DND-41 (cell line): Measurements from ENCODE around the gene WDR62.

Source experiments
- ATAC-seq: fragments of 200-7000 bp; cut with Tn5 transposase; 3 replicates; pipeline ENCODE4 v1.9.1; 2021; ENCODE audit warnings: low read depth; ENCODE audit not compliant: insufficient read depth
- DNase-seq: peaks from one replicate; pipeline ENCODE4 v3.0.0-alpha.2; 2020
- H2AFZ ChIP-seq: 2 replicates; pipeline ENCODE4 v1.6.0; 2012; ENCODE audit warnings: low read depth, low read length
- H3K27ac ChIP-seq: 2 replicates; pipeline ENCODE4 v1.5.1; 2012; ENCODE audit warnings: low read length, inconsistent platforms
- H3K27me3 ChIP-seq: fragments of 200-600 bp; sonication (generic); 2 replicates; pipeline ENCODE4 v1.6.0; 2012; ENCODE audit warnings: low read length, mild to moderate bottlenecking, inconsistent platforms; ENCODE audit not compliant: insufficient read depth, poor library complexity
- H3K36me3 ChIP-seq: 2 replicates; pipeline ENCODE4 v1.5.1; 2012; ENCODE audit warnings: low read length, inconsistent platforms; ENCODE audit not compliant: insufficient read depth
- H3K4me1 ChIP-seq: 2 replicates; pipeline ENCODE4 v1.5.1; 2012; ENCODE audit warnings: mild to moderate bottlenecking, low read length; ENCODE audit not compliant: insufficient read depth
- H3K4me2 ChIP-seq: 2 replicates; pipeline ENCODE4 v1.6.0; 2012; ENCODE audit warnings: mild to moderate bottlenecking, moderate library complexity, low read length, inconsistent platforms; ENCODE audit not compliant: insufficient read depth
- H3K4me3 ChIP-seq, 2 experiments: fragments of 200-600 bp in 1 of 2; shearing (Covaris generic) in 1 of 2; 2 replicates each; pipeline ENCODE4 v1.5.1; 2012 to 2016; ENCODE audit warnings: inconsistent platforms in 2 of 2, low read length in 2 of 2, mild to moderate bottlenecking in 2 of 2, low read depth in 1 of 2, moderate library complexity in 1 of 2
- H3K79me2 ChIP-seq: 2 replicates; pipeline ENCODE4 v1.6.0; 2012; ENCODE audit warnings: low read length, inconsistent platforms; ENCODE audit not compliant: insufficient read depth
- H3K9ac ChIP-seq: 2 replicates; pipeline ENCODE4 v1.6.0; 2012; ENCODE audit warnings: low read depth, mild to moderate bottlenecking, inconsistent platforms, low read length, moderate library complexity
- H3K9me3 ChIP-seq: 2 replicates; pipeline ENCODE4 v1.5.1; 2012; ENCODE audit warnings: low read length, moderate library complexity, mild to moderate bottlenecking, inconsistent platforms; ENCODE audit not compliant: insufficient read depth, severe bottlenecking
- H4K20me1 ChIP-seq: 2 replicates; pipeline ENCODE4 v1.6.0; 2012; ENCODE audit warnings: low read length; ENCODE audit not compliant: insufficient read depth
- CTCF ChIP-seq: IDR thresholded peaks from 2 replicates; pipeline ENCODE4 v1.5.1; 2012; ENCODE audit warnings: borderline replicate concordance, low read length, moderate library complexity, mild to moderate bottlenecking; ENCODE audit not compliant: poor library complexity, severe bottlenecking; ENCODE audit errors: extremely low read depth
- EZH2 ChIP-seq: IDR thresholded peaks from 3 replicates; pipeline ENCODE4 v1.6.1; 2012; ENCODE audit warnings: borderline replicate concordance, low read depth, mild to moderate bottlenecking, moderate library complexity, low read length, inconsistent platforms; ENCODE audit not compliant: severe bottlenecking

Gene WDR62

GRCh38 chr19:36108684-36109083 is 54.0 kb downstream of the WDR62 start:
- no peak for TF ChIP-seq CTCF
- no peak for TF ChIP-seq EZH2
- 0 out of 2 replicates have a peak, but pooled peaks cover 16% of the 10 kb centered on the region for H4K20me1 ChIP-seq
- peaks cover 10% of the 10 kb centered on the region for H3K79me2 ChIP-seq
- no peaks in the 10 kb centered on the region for H3K27me3 ChIP-seq
- H3K4me1 ChIP-seq: peaks cover 11% of the 10 kb centered on the region
- no peak overlapping the region for H2AFZ ChIP-seq
- H3K27ac ChIP-seq: no peak overlapping the region
- no peaks in the 10 kb centered on the region for H3K9me3 ChIP-seq
- no peak for ATAC-seq
- no peak overlapping the region for H3K4me3 ChIP-seq
- no peak for DNase-seq
- H3K36me3 ChIP-seq: peaks cover 56% of the 10 kb centered on the region
- no peak overlapping the region for H3K4me2 ChIP-seq
- H3K9ac ChIP-seq: no peak overlapping the region

DNA sequence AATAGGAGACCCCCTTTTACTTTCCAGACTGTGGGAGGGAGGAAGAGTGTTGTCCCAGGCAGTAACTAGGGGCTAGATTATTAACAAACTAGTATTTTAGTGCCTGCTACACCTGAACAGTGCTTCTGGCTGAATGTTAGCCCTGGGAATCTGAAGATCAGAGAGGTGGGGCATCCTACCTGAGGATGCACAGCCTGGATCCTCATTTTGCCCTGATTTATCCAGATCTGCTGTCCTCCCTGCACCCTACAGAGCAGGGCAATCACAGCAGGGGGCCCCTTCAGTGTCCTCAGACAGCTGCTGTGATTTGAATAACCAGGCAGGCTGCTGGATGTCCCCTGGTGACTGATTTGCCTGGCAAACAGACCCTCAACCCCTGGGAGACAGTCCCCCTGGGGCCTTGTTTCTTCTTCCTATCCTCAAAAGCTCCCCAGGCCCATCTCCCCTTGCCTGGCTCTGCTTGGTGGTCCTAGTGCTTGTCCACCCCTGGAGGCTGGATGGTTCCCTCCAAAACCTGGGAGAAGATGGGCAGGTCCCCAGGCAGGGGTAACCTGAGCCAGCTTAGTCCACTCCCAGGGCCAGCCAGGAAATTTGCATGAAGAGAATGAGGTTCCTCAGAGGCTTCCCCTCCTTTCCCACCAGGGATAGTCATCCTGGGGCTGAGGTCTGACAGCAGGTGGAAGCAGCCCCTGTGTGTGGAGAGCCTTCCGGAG is 55.9 kb downstream of the WDR62 start, which contains the start of gene OVOL3:
Gene OVOL3, plus strand, starts transcription at position 657 of the 713 bp plus-strand sequence. CDS start 60 bp downstream, outside the sequence.
- H3K27me3 ChIP-seq: no peaks in the 10 kb centered on the region
- DNase-seq (no peak), ATAC-seq (no peak)
- H3K9ac ChIP-seq: no peak within 1 kb of the TSS
- H3K79me2 ChIP-seq: peaks cover 20% of the 10 kb centered on the region
- H3K9me3 ChIP-seq: no peaks in the 10 kb centered on the region
- peaks cover 38% of the 10 kb centered on the region for H3K36me3 ChIP-seq
- no peak within 1 kb of the TSS for H3K4me2 ChIP-seq
- H3K4me1 ChIP-seq: peaks cover 19% of the 10 kb centered on the region
- 0 out of 2 replicates have a peak, but pooled peaks cover 7% of the 10 kb centered on the region for H4K20me1 ChIP-seq
- no peak within 1 kb of the TSS for H2AFZ ChIP-seq
- no peak within 1 kb of the TSS for H3K27ac ChIP-seq
- H3K4me3 ChIP-seq: no peak within 1 kb of the TSS
- TF ChIP-seq EZH2: no peak
- TF ChIP-seq CTCF: no peak

DNA sequence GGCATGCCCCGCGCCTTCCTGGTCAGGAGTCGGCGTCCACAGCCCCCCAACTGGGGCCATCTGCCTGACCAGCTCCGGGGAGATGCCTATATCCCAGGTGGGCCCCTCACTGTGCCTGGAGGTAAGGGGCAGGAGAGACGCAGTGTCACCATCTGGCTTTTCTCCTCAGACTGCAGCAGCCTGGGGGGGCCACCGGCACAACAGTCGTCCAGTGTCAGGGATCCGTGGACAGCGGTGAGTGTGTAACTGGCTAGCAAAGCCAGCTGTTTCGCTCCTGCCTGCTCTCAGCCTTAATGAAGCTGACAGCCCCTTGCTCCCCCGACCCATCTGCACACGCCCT is 56.5 kb downstream of the WDR62 start:
- Histone ChIP-seq H2AFZ (no peak overlapping the region), H4K20me1 (peaks cover 10% of the 10 kb centered on the region), H3K9me3 (no peaks in the 10 kb centered on the region), H3K4me2 (no peak overlapping the region), H3K79me2 (peaks cover 25% of the 10 kb centered on the region), H3K4me3 (no peak overlapping the region), H3K4me1 (peaks cover 24% of the 10 kb centered on the region), H3K9ac (no peak overlapping the region), H3K27me3 (no peaks in the 10 kb centered on the region), H3K27ac (no peak overlapping the region), H3K36me3 (peaks cover 37% of the 10 kb centered on the region)
- no peak for TF ChIP-seq EZH2
- no peak for TF ChIP-seq CTCF
- ATAC-seq: no peak
- no peak for DNase-seq
